ENCODE measurements around the gene MUC20.
"Not testable (repeated sequence)": the region's sequence is repeated elsewhere in the genome, so short reads cannot be mapped to it uniquely, and the experiment has no call there.

Gene MUC20

DNA sequence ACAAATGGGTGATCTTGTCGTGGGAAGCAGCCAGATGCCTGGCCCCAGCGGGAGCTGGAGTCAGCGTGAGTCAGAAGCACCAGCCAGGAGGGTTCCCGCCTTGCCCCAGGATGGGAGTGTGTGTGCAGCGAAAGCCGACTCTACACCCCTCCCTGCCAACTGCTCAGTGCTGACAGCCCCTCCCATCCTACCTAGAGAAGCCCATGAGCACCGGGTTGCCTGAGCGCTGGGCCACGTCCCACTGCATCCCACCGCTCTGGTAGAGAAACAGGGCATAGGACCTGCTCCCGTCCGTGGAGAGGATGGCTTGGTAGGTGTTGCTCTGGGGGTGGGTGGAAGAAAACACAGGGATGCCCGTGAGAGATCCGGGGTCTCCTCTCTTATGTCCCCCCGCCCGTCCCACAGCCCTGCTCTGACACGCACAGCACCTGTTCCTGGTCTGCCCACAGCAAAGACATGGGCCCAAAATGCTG lies 48.1 kb downstream of the MUC20 start:
- no peak for DNase-seq (ENCODE audit: low read depth in 2 of 2)
- TF ChIP-seq, protein P1, sequence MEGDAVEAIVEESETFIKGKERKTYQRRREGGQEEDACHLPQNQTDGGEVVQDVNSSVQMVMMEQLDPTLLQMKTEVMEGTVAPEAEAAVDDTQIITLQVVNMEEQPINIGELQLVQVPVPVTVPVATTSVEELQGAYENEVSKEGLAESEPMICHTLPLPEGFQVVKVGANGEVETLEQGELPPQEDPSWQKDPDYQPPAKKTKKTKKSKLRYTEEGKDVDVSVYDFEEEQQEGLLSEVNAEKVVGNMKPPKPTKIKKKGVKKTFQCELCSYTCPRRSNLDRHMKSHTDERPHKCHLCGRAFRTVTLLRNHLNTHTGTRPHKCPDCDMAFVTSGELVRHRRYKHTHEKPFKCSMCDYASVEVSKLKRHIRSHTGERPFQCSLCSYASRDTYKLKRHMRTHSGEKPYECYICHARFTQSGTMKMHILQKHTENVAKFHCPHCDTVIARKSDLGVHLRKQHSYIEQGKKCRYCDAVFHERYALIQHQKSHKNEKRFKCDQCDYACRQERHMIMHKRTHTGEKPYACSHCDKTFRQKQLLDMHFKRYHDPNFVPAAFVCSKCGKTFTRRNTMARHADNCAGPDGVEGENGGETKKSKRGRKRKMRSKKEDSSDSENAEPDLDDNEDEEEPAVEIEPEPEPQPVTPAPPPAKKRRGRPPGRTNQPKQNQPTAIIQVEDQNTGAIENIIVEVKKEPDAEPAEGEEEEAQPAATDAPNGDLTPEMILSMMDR (IDR thresholded peaks at IDR 0.05; ENCODE audit: low read depth, low read length) = no peak

DNA sequence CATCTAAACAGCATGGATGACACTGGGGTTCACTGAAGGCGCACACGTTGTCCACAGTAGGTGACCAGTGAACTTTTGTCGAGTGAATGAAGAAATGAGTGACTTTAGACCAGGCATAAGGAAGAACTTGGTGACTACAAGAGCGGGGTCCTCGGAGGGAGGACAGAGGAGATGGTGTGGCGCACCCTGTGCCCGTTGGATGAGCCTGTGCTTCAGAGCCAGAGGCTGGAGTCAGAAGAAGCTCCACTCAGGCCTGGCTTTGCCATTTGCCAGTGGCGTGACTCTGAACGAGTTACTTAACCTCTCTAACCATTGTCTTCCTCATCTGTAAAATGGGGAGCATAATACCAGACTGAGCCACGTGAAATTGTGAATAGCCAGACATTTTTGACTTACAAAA lies 48.8 kb downstream of the MUC20 start:
- TF ChIP-seq, protein P1 (IDR thresholded peaks at IDR 0.05; ENCODE audit: low read depth, low read length) = no peak
- no peak overlapping the region for H3K4me3 ChIP-seq (replicated peaks in 1 of 2; ENCODE audit: low read depth in 2 of 2, low read length in 2 of 2)
- no peak for DNase-seq (ENCODE audit: low read depth in 2 of 2)

More for the DNA sequence above, 48.1 kb downstream of the MUC20 start:
- no peak overlapping the region for H3K4me3 ChIP-seq (replicated peaks in 1 of 2; ENCODE audit: low read depth in 2 of 2, low read length in 2 of 2)

DNA sequence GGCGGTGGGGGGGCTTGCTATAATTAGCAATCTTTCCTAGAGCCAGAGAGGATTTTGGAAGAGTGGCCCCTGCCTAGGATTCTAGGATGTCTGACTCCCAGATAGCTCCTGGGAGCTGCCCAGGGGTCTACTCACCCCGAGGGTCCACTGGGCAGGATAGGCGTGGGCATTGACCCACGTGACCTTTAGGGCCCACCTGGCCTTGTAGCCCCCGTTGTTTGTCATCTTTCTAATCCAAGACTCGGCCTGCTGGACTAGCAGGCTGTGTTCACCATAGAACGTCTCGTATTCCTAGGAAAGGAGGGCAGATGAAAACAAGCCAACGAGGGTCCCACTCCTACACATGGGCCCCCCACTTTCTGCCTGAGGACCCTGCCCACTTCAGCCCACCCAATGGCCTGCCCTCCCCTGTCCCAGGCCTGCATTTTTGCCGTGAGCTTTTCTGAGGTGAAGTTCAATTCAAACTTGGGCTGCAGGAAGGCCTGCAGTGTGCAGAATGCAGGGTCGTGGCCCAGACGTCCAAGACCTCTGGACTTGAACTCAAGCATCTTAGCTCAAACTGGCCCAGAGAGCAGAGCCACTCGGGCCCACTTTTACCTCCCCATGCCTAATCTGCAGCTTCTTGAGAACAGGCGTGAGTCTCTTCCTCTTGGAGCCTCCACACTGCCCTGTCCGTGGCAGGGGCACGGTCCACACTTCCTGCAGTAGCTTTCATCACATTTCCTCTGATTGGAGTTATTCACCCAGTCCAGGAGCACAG lies 49.5 kb downstream of the MUC20 start:
- no peak overlapping the region for H3K4me3 ChIP-seq (replicated peaks in 1 of 2; ENCODE audit: low read depth in 2 of 2, low read length in 2 of 2)
- DNase-seq (ENCODE audit: low read depth in 2 of 2) = no peak
- TF ChIP-seq, protein P1 (IDR thresholded peaks at IDR 0.05; ENCODE audit: low read depth, low read length) = no peak

DNA sequence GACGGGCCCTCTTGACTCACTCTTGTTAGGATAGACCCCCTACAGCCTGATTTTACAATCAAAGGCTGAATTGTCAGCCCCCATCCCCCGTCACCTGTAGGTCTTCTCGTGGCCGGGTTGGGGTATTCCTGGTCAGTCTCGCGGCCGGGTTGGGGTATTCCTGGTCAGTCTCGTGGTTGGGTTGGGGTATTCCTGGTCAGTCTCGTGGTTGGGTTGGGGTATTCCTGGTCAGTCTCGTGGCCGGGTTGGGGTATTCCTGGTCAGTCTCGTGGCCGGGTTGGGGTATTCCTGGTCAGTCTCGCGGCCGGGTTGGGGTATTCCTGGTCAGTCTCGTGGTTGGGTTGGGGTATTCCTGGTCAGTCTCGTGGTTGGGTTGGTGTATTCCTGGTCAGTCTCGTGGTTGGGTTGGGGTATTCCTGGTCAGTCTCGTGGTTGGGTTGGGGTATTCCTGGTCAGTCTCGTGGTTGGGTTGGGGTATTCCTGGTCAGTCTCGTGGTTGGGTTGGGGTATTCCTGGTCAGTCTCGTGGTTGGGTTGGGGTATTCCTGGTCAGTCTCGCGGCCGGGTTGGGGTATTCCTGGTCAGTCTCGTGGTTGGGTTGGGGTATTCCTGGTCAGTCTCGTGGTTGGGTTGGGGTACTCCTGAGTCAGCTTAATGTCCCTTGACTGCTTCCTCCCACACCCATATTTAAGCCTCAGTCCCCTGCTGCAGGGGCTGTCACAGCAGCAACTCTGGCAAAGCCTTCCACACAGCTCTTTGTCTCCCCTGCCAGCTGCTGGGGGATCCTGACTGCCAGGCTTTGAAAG lies 50.3 kb downstream of the MUC20 start:
- H3K4me3 ChIP-seq (replicated peaks in 1 of 2; ENCODE audit: low read depth in 2 of 2, low read length in 2 of 2); DNase-seq (ENCODE audit: low read depth in 2 of 2): not testable (repeated sequence)

DNA sequence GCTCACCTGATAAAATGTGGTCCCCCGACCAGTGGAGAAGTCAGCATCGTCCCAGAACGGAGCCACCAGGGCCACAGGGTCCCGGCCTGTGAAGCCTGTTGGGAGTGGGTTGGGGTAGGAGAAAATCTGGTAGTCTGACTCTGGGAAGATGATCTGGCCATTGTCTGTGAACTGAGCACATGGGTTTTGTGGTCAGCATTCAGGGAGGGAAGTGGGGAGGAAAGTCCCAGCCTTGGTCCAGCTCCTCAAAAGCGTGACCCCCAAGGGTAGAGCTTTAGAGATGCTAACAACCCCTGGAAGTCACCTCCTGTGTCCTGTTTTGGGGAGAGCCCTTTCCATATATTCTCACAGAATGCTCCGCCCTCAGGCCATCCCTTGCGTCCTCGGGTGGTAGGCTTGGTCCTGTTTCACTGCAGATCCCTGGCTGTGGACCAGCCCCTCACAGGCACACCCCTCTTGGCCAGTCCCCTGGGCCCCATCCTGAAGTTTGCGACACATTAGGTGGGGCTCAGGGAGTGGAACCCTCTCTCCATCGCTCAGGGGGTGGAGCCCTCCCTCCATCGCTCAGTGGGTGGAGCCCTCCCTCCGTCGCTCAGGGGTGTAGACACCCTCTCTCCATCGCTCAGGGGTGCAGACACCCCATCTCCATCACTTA lies 51.0 kb downstream of the MUC20 start:
- DNase-seq (ENCODE audit: low read depth in 2 of 2) = no peak
- TF ChIP-seq, protein P1 (IDR thresholded peaks at IDR 0.05; ENCODE audit: low read depth, low read length) = no peak
- no peak overlapping the region for H3K4me3 ChIP-seq (replicated peaks in 1 of 2; ENCODE audit: low read depth in 2 of 2, low read length in 2 of 2)

DNA sequence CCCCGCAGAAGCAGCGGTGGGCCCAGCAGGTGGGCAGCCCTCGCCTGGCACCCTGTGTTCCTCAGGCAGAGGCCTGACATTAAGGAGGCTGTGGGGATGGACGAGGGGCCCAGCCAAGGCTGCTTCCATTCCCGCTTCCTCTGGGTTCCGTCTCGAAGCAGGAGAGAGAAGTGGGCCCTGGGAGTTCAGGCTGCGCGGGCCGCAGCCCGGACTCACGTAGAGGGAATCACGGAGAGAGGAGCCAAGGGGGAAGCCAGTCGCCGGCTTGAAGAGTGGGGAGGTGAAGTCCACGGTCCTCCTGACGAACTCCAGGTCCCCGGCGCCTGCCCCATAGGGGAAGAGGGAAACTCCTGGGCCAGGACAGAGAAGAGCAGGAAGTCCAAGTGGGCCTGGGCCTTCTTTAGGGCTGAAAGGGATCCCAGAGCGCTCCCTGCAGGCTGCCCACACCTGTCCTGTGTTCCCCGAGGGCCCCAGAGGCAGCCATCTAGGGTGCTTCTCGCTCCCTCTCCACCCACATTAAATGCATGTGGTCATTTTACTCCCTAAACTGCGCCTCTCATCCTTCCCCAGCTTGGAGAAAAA lies 53.3 kb downstream of the MUC20 start:
- DNase-seq (ENCODE audit: low read depth in 2 of 2) = no peak
- TF ChIP-seq, protein P1 (IDR thresholded peaks at IDR 0.05; ENCODE audit: low read depth, low read length) = no peak
- H3K4me3 ChIP-seq (replicated peaks in 1 of 2; ENCODE audit: low read depth in 2 of 2, low read length in 2 of 2) = no peak overlapping the region

All from cardiac fibroblast (primary cell).